Measurements from ENCODE around the gene SSU72. TPM values are rescaled to one million over a fixed set of nuclear protein-coding genes. Genes with fewer than 3 reads are reported as not detected.

The SSU72 gene
- total RNA-seq, 4 donors from 2014 or later: 78.7 to 134 (median 112) TPM

DNA sequence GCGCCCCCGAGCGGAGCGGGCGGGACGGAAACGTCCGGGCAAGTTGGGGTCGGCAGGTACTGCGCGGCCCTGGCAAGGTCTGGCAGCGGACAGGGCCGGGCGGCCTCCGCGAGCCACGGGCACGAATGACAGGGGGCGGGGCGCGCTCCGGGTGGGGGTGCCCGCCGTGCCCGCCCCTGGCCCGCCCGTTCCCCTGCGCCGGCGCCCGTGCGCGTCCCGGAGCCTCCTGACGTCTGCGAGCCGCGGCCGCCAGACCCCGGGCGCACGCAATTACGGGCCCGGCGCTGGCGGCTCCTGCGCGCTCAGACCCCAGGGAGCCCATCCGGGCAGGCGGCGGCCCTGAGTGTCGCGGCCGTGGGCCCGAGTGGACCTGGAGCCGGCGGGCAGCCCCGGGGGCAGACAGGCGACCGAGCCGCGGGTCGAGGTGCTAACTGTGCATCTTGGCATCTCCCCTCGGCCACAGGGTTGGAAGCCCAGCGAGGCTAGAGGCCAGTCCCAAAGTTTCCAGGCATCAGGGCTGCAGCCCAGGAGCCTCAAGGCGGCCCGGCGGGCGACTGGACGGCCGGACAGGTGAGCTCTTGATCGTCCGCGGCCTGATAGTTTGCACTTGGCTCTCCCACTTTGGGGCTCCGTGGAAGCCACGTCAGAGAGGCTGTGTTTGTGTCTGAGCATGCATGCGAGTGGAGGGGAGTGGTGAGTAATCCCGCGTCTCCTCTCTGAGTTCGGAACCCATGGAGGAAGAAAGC lies 41.6 kb upstream of the SSU72 start:
- no peak for TF ChIP-seq EP300 (IDR thresholded peaks at IDR 0.05)
- no peak for TF ChIP-seq POLR2AphosphoS5 (IDR thresholded peaks at IDR 0.05)
- TF ChIP-seq, protein P1, sequence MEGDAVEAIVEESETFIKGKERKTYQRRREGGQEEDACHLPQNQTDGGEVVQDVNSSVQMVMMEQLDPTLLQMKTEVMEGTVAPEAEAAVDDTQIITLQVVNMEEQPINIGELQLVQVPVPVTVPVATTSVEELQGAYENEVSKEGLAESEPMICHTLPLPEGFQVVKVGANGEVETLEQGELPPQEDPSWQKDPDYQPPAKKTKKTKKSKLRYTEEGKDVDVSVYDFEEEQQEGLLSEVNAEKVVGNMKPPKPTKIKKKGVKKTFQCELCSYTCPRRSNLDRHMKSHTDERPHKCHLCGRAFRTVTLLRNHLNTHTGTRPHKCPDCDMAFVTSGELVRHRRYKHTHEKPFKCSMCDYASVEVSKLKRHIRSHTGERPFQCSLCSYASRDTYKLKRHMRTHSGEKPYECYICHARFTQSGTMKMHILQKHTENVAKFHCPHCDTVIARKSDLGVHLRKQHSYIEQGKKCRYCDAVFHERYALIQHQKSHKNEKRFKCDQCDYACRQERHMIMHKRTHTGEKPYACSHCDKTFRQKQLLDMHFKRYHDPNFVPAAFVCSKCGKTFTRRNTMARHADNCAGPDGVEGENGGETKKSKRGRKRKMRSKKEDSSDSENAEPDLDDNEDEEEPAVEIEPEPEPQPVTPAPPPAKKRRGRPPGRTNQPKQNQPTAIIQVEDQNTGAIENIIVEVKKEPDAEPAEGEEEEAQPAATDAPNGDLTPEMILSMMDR (IDR thresholded peaks at IDR 0.05): no peak
- no peak for TF ChIP-seq POLR2A (IDR thresholded peaks at IDR 0.05; ENCODE audit: low read depth)
- intact Hi-C loops (cut with DNase I): no loop called here
- Histone ChIP-seq H3K27ac (replicated peaks in 1 of 4) (peak overlapping the region; percentile 99 to 100 (median 100)), H3K27me3 (no peaks in the 10 kb centered on the region), H3K36me3 (peaks cover 4 to 23% (median 13%) of the 10 kb centered on the region in 4 donors), H3K9me3 (no peaks in the 10 kb centered on the region), H3K4me1 (peaks cover 34 to 47% (median 39%) of the 10 kb centered on the region in 4 donors), H3K4me3 (peak overlapping the region; percentile 86 to 99 (median 94))
- WGBS: 27% methylated on average over 18 of the region's 80 CpGs
- DNase-seq (ENCODE audit: extremely low spot score): no peak

DNA sequence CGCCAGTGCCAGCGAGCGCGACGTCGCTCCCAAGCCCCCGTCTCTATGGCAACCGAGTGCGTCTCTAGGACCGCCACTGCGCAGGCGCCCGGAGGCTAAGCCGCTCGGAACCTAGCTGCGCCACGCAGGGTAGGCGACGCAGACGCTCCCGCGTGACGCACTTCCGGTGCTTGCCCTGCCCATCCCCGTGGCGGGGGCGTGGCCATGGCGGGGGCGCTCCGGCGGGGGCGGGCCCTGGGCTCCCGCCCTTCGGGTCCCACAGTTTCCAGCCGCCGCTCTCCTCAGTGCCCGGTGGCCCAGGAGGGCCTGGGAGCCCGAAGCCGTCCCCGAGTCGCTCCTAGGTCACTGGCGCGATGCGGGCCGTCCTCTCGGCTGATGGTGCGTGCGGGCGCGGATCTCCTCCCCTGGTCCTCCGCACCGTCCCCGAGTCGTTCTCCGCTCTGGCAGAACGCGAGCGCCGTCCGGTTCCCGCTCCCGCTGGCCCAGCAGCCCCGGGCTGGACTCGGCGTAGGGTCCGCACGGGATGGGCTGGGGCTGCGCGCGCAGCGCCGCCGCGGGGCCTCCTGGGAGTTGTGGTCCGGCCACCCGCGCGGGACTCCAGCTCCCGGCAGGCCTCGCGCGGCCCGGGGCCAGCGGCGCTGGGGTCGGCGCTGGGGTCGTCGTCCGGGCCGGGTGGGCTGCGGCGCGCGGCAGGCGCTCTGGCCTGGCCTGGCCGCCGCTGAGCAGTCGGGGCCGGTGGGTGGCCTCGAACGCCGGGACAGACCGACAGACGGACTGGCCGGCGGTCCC lies 40.8 kb upstream of the SSU72 start, which contains the start of gene MIB2:
Gene MIB2, plus strand, starts transcription at position 245 of the 789 bp plus-strand sequence. CDS start 7,953 bp downstream, outside the sequence.
- intact Hi-C loops (cut with DNase I): loop anchor here (2.0 kb wide), 1 partner anchor 41 kb away; the partner anchor contains the start of gene SSU72
- DNase-seq (ENCODE audit: extremely low spot score): peak; percentile 98
- TF ChIP-seq POLR2AphosphoS5 (IDR thresholded peaks at IDR 0.05): peak; percentile 92 to 94
- peak; percentile 71 for TF ChIP-seq POLR2A (IDR thresholded peaks at IDR 0.05; ENCODE audit: low read depth)
- TF ChIP-seq EP300 (IDR thresholded peaks at IDR 0.05): no peak
- WGBS: 0% methylated on average over 8 of the region's 107 CpGs
- Histone ChIP-seq H3K4me1 (peaks cover 27 to 47% (median 42%) of the 10 kb centered on the region in 4 donors), H3K36me3 (peaks cover 4 to 23% (median 13%) of the 10 kb centered on the region in 4 donors), H3K9me3 (no peaks in the 10 kb centered on the region), H3K27ac (replicated peaks in 1 of 4) (peak within 1 kb of the TSS; percentile 99 to 100 (median 100)), H3K4me3 (peak within 1 kb of the TSS; percentile 86 to 99 (median 94)), H3K27me3 (no peaks in the 10 kb centered on the region)

DNA sequence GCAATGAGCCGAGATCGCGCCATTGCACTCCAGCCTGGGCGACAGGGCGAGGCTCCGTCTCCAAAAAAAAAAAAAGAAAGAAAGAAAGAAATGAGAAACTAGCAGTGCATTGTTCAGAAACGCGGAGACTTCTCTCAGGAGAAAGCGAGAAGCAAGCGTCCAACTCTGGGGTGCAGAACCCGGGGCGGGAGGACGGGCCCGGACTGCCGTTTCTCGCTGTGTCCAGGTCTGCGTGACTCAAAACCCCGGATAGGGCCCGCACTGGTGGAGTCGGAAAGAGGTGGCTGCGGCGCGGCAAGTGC lies 40.2 kb upstream of the SSU72 start:
- Histone ChIP-seq H3K4me3 (peak overlapping the region; percentile 86 to 99 (median 94)), H3K27me3 (no peaks in the 10 kb centered on the region), H3K27ac (replicated peaks in 1 of 4) (peak overlapping the region; percentile 99 to 100 (median 100)), H3K9me3 (no peaks in the 10 kb centered on the region), H3K4me1 (peaks cover 24 to 44% (median 42%) of the 10 kb centered on the region in 4 donors), H3K36me3 (peaks cover 4 to 23% (median 13%) of the 10 kb centered on the region in 4 donors)
- TF ChIP-seq POLR2AphosphoS5 (IDR thresholded peaks at IDR 0.05) (no peak), POLR2A (IDR thresholded peaks at IDR 0.05; ENCODE audit: low read depth) (no peak), EP300 (IDR thresholded peaks at IDR 0.05) (no peak)
- TF ChIP-seq, protein P1 (IDR thresholded peaks at IDR 0.05): no peak
- DNase-seq (ENCODE audit: extremely low spot score): no peak
- intact Hi-C loops (cut with DNase I): loop anchor here (2.0 kb wide), 1 partner anchor 40 kb away; the partner anchor contains the start of gene SSU72
- WGBS: under 1% methylated on average over 23 of the region's 23 CpGs

DNA sequence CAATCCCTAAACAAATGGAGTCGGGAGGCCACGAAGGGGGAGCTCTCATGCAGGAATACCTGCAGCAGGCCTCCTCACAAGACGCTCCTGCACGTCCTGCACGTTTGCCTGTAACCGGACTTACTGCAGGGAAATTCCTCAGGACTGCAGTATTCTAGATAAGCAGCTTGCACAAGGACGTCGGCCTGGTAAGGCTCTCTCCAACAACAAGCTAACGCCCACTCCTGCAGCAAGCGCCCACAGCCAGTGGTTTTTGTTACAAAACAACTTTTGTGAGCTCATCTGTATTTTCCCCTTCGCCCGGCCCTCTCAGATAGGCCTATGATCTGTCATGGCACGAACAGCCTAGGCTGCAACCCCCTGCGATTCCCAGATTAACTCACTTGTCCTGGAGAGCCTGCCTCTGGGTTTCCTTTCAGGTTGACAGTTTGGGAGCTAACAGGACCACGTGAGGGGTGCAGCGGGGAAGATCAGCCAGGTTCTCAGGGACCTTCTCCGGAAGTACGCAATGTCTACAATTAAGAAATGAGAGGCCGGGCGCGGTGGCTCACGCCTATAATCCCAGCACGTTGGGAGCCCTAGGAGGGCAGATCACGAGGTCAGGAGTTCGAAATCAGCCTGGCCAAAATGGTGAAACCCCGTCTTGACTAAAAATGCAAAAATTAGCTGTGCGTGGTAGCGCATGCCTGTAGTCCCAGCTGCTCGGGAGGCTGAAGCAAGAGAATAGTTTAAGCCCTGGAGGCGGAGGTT lies 39.7 kb upstream of the SSU72 start:
- WGBS: 16% methylated on average over 25 of the region's 30 CpGs
- H3K36me3 ChIP-seq: peaks cover 4 to 23% (median 13%) of the 10 kb centered on the region in 4 donors
- peak overlapping the region; percentile 99 to 100 (median 100) for H3K27ac ChIP-seq (replicated peaks in 1 of 4)
- H3K27me3 ChIP-seq: no peaks in the 10 kb centered on the region
- TF ChIP-seq POLR2AphosphoS5 (IDR thresholded peaks at IDR 0.05) (no peak), POLR2A (IDR thresholded peaks at IDR 0.05; ENCODE audit: low read depth) (no peak), EP300 (IDR thresholded peaks at IDR 0.05) (no peak)
- TF ChIP-seq, protein P1 (IDR thresholded peaks at IDR 0.05): no peak
- H3K9me3 ChIP-seq: no peaks in the 10 kb centered on the region
- no peak for DNase-seq (ENCODE audit: extremely low spot score)
- peaks cover 24 to 43% (median 42%) of the 10 kb centered on the region in 4 donors for H3K4me1 ChIP-seq
- H3K4me3 ChIP-seq: peak overlapping the region; percentile 86 to 99 (median 94)
- intact Hi-C loops (cut with DNase I): loop anchor here (2.0 kb wide), 1 partner anchor 40 kb away; the partner anchor contains the start of gene SSU72

Data from esophagus muscularis mucosa (tissue), 4 donors.